Thyroid gland (tissue), 4 donors: Measurements from ENCODE around the gene FSTL4.

Experiments
- CTCF ChIP-seq, 6 experiments: fragments of 200-600 bp in 3 of 6; fragments of 450-650 bp in 3 of 6; sonication (generic) in 3 of 6; IDR thresholded peaks; one replicate each; pipeline ENCODE4 v1.5.1; 2016 to 2019; ENCODE audit warnings: antibody characterized with exemption in 6 of 6, mild to moderate bottlenecking in 2 of 6, inconsistent platforms in 1 of 6, moderate library complexity in 1 of 6
- POLR2A ChIP-seq, 2 donors: fragments of 450-650 bp; IDR thresholded peaks; one replicate each; pipeline ENCODE4 v1.6.1; 2017; ENCODE audit warnings: antibody characterized with exemption in 2 of 2, mild to moderate bottlenecking in 2 of 2, moderate library complexity in 1 of 2

- no peak for TF ChIP-seq CTCF (IDR thresholded peaks at IDR 0.05)
- TF ChIP-seq POLR2A (IDR thresholded peaks at IDR 0.05): no peak
These were observed 91.2 kb downstream of the FSTL4 start for GRCh38 chr5:133520991-133521706.
